ENCODE measurements around the gene ATMIN. TPM values are rescaled to one million over a fixed set of nuclear protein-coding genes. Genes with fewer than 3 reads are reported as not detected.
A peak's percentile ranks its signal among the peaks of the same experiment; 100 is the strongest.

ATMIN gene
- total and polyA plus RNA-seq, 2 of the 13 experiments (the other 11 are each of a cell fraction or from before 2014, with no cell fraction given): 34.6 to 60.4 TPM

DNA sequence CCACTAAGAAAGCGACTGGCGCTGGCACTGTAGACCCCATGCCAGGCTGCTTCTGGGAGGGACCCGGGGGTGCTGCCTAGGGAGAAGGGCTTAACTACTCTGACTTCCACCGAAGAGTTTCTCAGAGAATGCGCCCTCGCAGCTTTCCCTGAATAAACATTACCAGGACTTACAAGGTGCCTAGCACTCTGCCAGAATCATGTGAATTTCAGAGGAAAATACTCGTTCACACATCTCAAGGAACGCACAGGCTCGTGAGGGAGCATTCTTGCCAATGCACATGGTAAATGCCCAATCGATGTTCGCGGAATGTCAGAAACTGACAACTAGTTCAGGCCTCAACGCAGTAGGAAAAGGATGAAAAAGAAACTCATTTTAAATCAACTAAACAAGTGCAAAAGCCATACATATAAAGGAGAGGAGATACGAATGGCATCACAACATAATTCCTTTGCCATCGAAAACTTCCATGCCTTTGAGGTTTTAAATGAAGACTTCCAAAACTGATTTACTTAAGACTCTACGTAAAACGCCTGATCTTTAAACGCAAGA lies 30.0 kb upstream of the ATMIN start (continued):
- TF ChIP-seq MXI1 (IDR thresholded peaks at IDR 0.05; ENCODE audit: borderline replicate concordance, low read depth, low read length) (0 out of 3 replicates have a peak, but pooled peaks have one; percentile 49), ZNF331 (CRISPR knock-in tag; IDR thresholded peaks at IDR 0.05) (peak; percentile 7; the same call in 1 of the 2 replicates), NR2F6 (IDR thresholded peaks at IDR 0.05) (no peak), NR2F6 (CRISPR knock-in tag; IDR thresholded peaks at IDR 0.05) (0 out of 2 replicates have a peak, but pooled peaks have one; percentile 2)
- TF ChIP-seq, protein P1, sequence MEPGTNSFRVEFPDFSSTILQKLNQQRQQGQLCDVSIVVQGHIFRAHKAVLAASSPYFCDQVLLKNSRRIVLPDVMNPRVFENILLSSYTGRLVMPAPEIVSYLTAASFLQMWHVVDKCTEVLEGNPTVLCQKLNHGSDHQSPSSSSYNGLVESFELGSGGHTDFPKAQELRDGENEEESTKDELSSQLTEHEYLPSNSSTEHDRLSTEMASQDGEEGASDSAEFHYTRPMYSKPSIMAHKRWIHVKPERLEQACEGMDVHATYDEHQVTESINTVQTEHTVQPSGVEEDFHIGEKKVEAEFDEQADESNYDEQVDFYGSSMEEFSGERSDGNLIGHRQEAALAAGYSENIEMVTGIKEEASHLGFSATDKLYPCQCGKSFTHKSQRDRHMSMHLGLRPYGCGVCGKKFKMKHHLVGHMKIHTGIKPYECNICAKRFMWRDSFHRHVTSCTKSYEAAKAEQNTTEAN (CRISPR knock-in tag; conservative IDR thresholded peaks at IDR 0.05): 0 out of 2 replicates have a peak, but pooled peaks have one; percentile 29
- TF ChIP-seq, protein P2, sequence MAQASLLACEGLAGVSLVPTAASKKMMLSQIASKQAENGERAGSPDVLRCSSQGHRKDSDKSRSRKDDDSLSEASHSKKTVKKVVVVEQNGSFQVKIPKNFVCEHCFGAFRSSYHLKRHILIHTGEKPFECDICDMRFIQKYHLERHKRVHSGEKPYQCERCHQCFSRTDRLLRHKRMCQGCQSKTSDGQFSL (CRISPR knock-in tag; IDR thresholded peaks at IDR 0.05): peak; percentile 38; the same call in 1 of the 2 replicates

DNA sequence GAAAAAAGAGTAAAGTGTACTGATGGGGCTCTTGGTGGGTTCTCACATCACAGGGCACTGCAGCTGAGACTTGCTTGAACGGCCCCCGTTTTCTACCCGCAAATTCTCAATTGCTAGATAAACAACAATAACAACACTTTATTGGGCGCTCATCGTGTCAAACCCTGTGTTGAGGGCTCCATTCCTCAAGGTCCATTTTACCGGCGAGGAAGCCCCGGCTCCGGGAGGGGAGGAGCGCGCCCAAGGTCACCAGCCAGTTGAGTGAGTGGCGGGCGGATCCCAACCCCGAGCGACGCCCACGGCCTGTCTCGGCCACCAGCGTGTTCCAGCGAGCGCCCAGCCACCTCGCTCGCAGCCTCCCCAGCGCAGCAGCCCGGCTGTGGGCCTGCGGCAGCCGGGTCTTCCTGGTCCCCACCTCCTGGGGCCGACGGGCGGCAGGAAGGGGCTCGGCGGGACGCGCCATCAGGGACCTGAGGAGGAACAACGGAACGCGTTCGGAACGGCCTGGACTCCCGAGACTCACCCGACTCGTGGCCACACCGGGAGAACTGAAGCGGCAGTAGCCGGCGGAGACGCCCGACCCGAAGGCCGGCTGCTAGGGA lies 29.3 kb upstream of the ATMIN start:
- Histone ChIP-seq H3K4me1 (ENCODE audit: insufficient read depth, low read length) (peaks cover 42% of the 10 kb centered on the region), H3K79me2 (ENCODE audit: insufficient read depth, low read length) (peaks cover 78% of the 10 kb centered on the region), H3K9ac (ENCODE audit: insufficient read depth, low read depth, low read length) (peak overlapping the region; percentile 99), H3K4me3 (replicated peaks in 1 of 3; ENCODE audit: insufficient read depth in 1 of 3, low read depth in 2 of 3, low read length in 3 of 3) (peak overlapping the region; percentile 90 to 99 (median 90)), H4K20me1 (ENCODE audit: insufficient read depth, low read length) (peaks cover 17% of the 10 kb centered on the region), H3K36me3 (replicated peaks in 1 of 2; ENCODE audit: control insufficient read depth in 1 of 2, insufficient read depth in 2 of 2, low read length in 2 of 2) (no peaks in the 10 kb centered on the region; a peak in 1 of 5 replicates), H3K27me3 (ENCODE audit: control insufficient read depth in 1 of 2, insufficient read depth in 2 of 2, low read length in 2 of 2) (no peaks in the 10 kb centered on the region; a peak in 1 of 5 replicates), H3K4me2 (ENCODE audit: low read depth, low read length) (peak overlapping the region; percentile 100), H3K27ac (ENCODE audit: extremely low read length, insufficient read depth, low read length) (peak overlapping the region; percentile 99), H3K9me3 (ENCODE audit: low read length) (no peaks in the 10 kb centered on the region), H2AFZ (ENCODE audit: low read length) (no peak overlapping the region)
- TSS peak; percentile 68 for BruUV-seq (replicated peaks)
- ATAC-seq (peak; percentile 75), FAIRE-seq (no peak), DNase-seq (ENCODE audit: low spot score) (peak; percentile 61)
- intact Hi-C loops (cut with micrococcal nuclease; ENCODE audit: unreplicated experiment): loop anchor here (2.0 to 5.0 kb wide), 2 partner anchors 32 to 91 kb away; partner anchors contain the start of gene GCSH
- in situ Hi-C loops (cut with HindIII; ENCODE audit: extremely low pct_ligation_motif_present, low pct_unique_long_range_greater_than_20kb): no loop called here
- ChIA-PET CTCF (ENCODE audit: low intra/inter-chr PET ratio, low total read pairs) (interaction anchor here (5.1 kb wide), 1 partner anchor 29 kb away, joined by 26 read pairs; the partner anchor contains the start of gene ATMIN), POLR2A (interaction anchor here (0.6 to 1.8 kb wide), 6 partner anchors 9 to 308 kb away, joined by 3 to 19 read pairs (median 6); partner anchors contain the start of genes C16orf46 and GAN)
- WGBS (ENCODE audit: low lambda C conversion rate): under 1% methylated on average over 44 of the region's 50 CpGs
- TF ChIP-seq RAD21 (CRISPR knock-in tag; IDR thresholded peaks at IDR 0.05) (peak; percentile 42), KLF16 (CRISPR knock-in tag; IDR thresholded peaks at IDR 0.05) (peak; percentile 14 to 34; a peak in 3 of 4 replicates), ZNF441 (CRISPR knock-in tag; IDR thresholded peaks at IDR 0.05; ENCODE audit: borderline replicate concordance) (peak; percentile 88; the same call in 1 of the 2 replicates), ZNF225 (CRISPR knock-in tag; IDR thresholded peaks at IDR 0.05) (peak; percentile 83; the same call in 1 of the 2 replicates), PHF8 (CRISPR knock-in tag; IDR thresholded peaks at IDR 0.05) (peak; percentile 87), ZSCAN20 (CRISPR knock-in tag; IDR thresholded peaks at IDR 0.05; ENCODE audit: borderline replicate concordance) (peak; percentile 52; the same call in 1 of the 2 replicates), ZNF652 (CRISPR knock-in tag; IDR thresholded peaks at IDR 0.05; ENCODE audit: borderline replicate concordance, low read depth) (no peak), KAT7 (CRISPR knock-in tag; IDR thresholded peaks at IDR 0.05; ENCODE audit: borderline replicate concordance) (peak; percentile 94), TP53 (CRISPR knock-in tag; conservative IDR thresholded peaks at IDR 0.05) (no peak), REXO4 (CRISPR knock-in tag; IDR thresholded peaks at IDR 0.05; ENCODE audit: borderline replicate concordance) (0 out of 2 replicates have a peak, but pooled peaks have one; percentile 17), ZNF549 (CRISPR knock-in tag; IDR thresholded peaks at IDR 0.05) (peak; percentile 72; the same call in 1 of the 2 replicates), ZNF782 (CRISPR knock-in tag; IDR thresholded peaks at IDR 0.05; ENCODE audit: borderline replicate concordance) (peak; percentile 20; the same call in 1 of the 2 replicates)
- TF ChIP-seq, protein P3, sequence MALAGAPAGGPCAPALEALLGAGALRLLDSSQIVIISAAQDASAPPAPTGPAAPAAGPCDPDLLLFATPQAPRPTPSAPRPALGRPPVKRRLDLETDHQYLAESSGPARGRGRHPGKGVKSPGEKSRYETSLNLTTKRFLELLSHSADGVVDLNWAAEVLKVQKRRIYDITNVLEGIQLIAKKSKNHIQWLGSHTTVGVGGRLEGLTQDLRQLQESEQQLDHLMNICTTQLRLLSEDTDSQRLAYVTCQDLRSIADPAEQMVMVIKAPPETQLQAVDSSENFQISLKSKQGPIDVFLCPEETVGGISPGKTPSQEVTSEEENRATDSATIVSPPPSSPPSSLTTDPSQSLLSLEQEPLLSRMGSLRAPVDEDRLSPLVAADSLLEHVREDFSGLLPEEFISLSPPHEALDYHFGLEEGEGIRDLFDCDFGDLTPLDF (CRISPR knock-in tag; IDR thresholded peaks at IDR 0.05): no peak
- TF ChIP-seq, protein P4, sequence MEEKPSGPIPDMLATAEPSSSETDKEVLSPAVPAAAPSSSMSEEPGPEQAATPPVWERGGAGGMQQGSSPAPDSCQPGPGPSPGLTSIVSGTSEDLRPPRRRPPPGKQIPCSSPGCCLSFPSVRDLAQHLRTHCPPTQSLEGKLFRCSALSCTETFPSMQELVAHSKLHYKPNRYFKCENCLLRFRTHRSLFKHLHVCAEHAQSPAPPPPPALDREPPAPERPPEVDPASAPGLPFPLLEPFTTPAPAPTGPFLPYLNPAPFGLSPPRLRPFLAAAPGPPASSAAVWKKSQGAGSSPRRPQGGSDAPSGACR (CRISPR knock-in tag; IDR thresholded peaks at IDR 0.05): peak; percentile 72
